GM18861 (cell line): ENCODE results near the gene NNMT.
"Not testable (repeated sequence)": the region's sequence is repeated elsewhere in the genome, so short reads cannot be mapped to it uniquely, and the experiment has no call there.

ENCODE experiments used
- ATAC-seq: cut with Tn5 transposase; IDR thresholded peaks from one replicate; pipeline ENCODE4 v1.9.1; 2021; ENCODE audit not compliant: unreplicated experiment

The NNMT gene

DNA sequence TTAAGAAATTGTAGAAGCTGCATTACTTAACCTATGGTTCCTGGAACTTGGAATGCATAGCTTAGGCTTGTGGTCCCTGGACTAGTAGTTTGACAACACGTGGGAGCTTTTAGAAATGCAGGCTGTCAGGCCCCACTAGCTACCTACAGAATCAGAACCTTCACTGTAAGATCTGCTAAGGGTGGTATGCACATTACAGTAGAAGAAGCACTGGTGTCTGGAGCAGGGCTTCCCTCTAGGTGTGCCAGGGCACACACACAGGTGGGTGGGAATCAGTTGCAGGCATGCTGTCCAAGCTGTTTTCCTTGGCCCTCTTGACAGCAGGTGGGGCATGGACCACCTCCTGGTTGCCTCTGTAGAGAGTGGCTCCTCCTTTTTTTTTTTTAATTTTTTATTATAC, 8.8 kb downstream of the NNMT start:
- no peak for ATAC-seq

DNA sequence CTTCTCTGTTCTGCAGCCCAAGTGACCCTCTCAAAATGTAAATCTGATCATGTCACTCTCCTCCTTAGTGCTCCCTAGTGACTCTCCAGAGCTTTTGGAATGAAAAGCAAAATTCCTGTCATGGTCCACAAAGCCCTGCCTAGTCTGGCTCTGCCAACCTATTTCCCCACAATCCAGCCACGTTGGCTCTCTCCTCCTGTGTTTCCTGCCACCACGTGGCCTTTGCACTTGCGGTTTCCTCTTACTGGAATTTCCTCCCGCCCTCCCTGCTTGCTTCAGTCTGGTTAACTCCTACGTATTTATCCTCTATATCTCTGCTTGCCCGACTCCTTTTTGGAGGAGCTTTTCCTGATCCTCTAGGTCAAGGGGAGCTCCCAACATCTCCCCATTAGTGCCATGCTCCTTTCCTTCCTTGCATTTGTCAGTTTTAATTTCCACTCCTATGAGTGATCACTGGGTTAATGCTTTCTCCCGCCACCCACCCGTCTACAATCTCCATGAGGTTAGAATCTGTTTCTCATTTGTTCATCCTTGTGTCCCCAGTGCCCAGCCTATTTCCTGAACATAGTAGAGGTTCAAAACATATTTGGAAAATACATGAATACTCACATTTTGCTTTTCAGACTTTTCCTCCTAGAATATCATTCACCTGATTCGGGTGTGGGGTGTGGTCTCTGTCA, 11.5 kb downstream of the NNMT start:
- ATAC-seq = no peak

DNA sequence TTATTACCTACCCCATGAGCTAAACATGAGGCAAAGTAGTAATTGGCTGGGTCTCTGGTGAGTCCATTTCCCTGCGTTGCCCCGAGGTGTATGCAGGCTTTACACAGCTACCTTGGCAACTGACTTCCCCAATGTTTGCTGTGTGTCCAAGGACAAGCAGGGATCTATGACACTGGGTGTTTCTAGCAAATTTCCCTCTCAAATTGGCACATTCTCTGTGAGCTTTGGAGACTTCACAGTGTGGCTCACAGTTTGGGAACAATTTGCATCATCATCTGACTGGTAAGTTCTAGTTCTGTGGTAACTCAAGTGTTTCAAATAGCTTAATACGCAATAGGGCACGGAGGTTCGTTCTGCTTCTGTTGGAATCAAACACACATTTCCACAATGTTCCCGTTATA, 12.5 kb downstream of the NNMT start:
- ATAC-seq = no peak

DNA sequence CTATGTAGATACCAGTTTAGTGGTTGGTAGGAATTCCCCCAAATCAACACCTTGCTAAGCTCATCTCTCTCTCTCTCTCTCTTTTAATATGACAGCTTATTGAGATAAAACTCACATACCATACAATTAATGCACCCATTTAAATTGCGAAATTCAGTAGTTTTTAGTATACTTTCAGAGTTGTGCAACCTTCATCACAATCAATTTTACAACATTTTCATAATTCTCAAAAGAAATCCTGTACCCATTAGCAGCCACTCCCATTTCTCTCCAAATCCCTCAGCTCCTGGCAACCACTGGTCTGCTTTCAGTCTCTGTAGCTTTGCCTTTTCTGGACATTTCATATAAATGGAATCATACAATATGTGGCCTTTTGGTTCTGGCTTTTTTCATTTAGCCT, 13.3 kb downstream of the NNMT start:
- no peak for ATAC-seq

DNA sequence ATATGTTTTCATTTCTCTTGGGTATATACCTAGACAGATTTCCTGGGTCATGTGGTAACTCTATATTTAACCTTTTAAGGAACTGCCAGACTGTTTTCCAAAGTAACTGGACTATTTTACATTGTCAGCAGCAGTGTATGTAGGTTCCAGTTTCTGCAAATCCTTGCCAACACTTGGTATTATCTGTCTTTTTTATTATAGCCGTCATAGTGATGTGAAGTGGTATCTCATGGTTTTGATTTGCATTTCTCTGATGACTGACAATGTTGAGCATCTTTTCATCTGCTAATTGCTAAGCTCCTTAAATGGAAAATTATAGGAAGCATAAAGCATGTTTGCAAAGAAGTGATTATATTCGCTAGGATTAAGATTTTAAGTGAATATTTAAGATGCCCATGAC, 13.9 kb downstream of the NNMT start:
- no peak for ATAC-seq

DNA sequence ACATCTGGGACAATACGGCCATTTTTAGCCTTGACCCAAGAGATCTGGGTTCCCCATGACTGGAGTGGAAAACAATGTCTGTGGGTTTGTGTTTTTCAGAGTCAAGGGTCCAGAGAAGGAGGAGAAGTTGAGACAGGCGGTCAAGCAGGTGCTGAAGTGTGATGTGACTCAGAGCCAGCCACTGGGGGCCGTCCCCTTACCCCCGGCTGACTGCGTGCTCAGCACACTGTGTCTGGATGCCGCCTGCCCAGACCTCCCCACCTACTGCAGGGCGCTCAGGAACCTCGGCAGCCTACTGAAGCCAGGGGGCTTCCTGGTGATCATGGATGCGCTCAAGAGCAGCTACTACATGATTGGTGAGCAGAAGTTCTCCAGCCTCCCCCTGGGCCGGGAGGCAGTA, 15.7 kb downstream of the NNMT start:
- ATAC-seq = no peak

DNA sequence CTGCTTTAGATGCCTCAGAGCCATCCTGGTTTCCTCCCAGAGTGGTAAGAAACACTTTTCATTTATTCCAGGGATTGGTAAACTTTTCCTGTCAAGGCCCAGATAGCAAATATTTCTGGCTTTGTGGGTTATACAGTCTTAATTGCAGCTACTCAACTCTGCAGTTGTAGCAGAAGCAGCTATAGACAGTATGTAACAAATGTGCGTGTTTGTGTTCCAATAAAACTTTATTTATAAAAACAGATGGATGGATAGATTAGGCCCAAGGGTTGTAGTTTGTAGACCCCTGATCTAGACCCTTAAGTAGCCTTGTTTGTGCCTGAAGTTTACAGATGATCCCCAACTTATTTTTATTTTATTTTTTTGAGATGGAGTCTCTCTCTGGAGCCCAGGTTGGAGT, 17.9 kb downstream of the NNMT start:
- ATAC-seq = no peak

DNA sequence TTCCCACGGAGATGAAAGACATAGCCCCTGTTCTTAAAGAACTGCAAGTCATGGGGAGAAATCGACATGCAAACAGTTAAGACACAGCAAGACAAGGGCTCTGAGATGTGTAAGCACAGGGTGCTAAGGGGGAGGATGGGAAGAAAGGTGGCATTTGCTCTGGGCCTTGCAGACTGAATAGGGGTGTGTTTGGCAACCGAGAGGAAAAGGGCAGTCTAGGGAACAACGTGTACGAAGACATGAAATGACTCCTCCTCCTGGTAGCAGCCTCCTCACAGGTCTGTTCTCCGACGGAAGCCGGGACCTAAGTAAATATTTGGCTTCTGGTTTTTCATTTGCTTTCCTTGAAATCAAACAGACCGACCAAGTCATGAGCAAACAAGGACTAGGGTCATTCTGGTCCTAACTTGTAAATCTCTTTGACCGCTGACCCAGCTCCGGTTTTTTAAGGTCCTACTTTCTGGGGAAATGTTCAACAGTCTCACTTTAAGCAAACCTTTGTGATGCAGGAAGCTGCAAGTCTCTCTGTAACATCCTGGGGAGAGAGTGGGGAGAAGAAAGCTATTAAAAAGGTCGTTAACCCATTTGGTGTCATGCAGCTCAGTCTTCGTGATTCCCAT, 19.7 kb downstream of the NNMT start:
- ATAC-seq = no peak

DNA sequence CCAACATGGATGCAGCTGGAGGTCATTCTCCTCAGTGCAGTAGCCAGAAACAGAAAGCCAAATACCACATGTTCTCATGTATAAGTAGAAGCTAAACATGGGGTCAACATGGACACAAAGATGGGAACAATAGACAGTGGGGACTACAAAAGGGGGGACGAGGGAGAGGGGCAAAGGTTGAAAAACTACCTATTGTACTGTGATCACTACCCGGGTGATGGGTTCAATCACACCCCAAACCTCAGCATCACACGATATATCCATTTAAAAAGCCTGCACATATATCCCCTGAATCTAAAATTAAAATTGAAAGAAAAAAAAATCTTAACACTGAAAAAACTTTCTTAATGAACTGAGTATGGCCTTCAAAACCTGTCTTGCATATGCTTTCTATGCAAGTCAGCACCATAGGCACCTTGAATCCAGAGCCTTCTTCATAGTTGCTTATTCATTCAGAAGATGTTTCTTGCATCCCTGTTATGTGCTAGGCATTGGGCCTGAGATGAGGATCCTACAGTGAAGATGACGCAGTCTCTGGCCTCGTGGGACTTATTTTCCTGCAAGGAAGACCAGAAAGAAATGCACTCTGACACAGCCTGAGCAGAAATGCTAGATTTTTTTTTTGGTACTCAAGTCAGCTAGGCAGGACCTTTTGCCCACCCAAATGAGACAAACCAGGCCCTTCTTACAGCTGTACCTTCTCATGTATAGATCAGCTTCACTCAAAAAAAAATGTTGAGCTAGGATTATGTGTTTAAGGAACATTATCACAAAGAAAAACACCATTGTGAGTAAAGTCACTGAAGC, 21.0 kb downstream of the NNMT start:
- ATAC-seq = no peak

DNA sequence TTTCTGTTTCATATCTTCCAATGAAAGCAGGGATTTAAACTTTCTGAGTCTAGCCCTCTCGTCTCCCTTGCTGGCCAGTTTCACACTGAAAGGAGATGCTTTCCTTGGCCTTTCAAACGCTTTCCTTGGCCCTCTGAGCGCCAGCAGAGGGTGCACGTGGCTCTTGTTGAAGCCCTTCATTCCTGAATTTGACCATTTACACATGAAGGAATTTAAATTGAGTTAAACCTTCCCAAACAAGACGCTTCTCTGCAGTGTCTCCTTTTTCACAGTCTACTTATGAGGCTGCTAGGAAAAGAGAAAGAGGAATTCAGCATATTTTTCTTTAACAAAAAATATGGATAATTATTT, 21.6 kb downstream of the NNMT start:
- ATAC-seq = no peak

DNA sequence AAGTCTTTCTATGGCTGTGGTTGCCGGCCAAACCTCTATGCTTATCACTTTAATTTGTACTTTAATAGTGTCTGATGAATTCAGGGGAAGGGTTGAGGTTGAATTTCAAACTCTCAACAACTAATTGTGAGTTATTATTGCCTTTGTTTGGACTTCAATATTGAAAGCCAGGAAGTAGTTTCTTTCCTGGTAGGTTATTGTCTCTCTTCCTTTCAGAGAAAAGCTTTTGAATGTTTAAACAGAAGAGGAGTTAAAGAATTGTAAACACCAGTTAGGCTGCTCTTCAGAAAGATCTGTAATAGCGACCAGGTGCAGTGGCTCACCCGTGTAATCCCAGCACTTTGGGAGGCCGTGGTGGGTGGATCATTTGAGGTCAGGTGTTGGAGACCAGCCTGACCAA, 22.2 kb downstream of the NNMT start:
- ATAC-seq = no peak

DNA sequence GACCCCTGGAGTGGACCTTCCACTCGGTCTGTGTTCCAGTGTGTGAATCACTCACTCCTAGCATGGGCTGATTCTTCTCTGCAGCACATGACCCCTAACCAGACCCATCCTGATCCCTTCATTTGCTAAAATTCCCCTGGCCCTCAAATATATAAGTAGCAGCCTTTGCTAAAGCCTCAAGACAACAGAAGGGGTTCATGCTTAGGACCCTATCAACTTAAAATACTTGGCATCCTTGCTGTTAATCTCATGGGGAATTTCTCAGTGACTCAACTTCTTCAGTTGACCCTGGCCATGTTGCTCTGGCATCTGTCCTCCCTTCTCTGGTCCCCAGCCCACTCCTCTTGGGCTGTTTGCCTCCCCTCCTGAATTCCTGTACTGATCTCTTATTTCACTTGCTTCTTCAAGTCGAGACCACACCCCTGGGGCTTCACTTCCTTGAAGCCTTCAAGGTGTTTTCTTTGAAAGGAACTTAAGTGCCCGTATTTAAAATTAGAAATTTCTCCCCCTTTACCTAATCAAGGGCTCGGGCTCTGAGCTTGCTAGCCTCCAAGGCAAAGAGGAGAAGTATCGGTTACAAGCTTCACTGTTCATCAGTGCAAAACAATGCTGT, 23.6 kb downstream of the NNMT start:
- ATAC-seq = no peak

DNA sequence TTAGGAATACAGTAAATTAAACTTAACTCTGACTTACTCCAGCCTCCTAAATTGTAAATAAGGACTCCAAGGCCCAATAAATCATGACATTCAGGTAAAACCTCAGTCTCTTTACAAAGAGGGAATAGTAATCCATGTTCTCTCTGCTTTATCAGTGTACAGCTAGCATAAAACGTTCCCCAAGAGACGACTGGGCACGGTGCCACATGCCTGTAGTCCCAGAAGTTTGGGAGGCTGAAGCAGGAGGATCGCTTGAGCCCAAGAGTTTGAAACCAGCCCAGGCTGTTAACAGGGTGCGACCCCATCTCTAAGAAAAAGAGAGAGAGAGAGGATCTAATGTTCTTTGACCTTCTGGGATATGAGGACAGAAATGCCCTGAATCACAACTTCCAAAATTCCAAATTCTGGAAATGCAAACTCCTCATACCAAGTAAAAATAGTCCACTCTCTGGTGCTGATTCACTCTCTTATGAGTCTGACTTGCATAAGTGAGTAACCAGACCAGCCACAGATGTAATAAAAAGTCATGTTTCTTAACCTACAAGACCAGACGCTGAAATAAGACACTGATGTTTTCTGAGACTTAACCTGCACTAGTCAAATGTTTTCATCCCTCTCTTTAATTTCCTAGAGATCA, 25.5 kb downstream of the NNMT start:
- no peak for ATAC-seq

DNA sequence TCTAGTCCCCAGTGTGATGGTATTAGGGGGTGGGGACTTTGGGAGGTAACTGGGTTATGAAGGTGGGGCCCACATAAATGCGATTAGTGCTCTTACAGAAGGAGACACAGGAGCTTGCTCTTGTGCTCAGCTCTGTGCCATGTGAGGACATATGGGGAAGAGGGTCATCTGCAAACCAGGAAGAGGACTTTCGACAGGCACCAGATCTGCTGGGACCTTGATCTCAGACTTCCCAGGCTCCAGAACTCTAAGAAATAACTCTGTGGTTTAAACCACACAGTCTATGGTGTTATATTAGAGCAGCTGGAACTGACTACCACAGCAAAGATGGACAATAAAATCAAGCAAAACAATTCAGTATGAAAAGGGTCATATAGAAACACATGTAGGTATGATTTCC, 26.7 kb downstream of the NNMT start:
- ATAC-seq = no peak

DNA sequence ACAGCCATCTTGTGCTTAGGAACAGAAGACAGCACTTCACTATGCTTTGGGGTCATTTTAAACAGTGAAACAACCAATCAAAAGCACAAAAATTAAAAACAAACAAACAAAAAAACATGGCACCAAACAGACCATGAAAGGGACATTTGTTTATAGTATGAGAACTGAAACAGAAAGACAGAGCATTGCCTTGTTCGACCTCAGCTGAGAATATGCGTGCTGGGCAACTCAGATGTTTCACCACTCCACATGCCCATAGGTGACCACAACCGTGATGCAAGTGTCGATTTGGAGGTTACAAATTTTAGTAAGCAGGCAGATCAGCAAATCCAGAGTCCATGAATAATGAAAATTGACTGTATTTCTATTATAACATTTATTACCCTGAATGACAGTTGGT, 30.0 kb downstream of the NNMT start:
- no peak for ATAC-seq

DNA sequence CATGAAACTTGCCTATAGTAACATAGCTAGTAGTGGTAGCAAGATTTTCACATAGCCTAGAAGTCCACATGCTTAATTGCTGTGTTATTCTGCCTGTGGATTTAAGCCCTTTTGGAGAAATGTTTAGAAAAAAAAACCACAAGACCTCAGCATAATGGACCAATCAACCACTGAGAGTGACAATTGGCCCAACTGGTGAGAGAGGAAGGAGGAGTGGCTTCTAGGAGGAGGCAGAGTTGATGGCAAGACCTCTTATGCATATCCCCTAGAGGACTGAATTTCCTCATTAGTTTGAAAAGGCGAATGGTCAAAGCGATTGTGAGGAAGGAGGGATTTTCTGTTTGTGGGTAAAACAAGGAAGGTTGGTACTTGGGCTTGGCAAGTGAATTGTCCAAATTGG, 30.6 kb downstream of the NNMT start:
- no peak for ATAC-seq

DNA sequence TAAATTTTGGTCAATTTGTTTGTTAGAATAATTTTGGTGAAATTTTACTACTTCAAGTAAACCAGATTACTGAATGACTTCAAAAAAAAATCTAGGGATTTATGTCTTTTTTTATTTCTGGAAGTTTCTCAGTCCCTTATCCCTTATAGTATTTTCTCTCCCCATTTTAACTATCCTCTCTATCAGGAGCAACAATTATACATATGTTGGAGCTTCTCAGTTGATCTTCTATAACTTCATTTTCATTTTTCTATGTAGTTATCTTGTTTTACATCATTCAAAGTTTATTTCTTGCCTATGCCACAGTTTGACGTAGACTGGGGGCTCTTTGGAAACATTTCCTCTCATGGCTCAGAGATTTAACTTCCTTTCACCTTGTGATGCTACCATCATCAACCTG, 34.2 kb downstream of the NNMT start:
- ATAC-seq = no peak

DNA sequence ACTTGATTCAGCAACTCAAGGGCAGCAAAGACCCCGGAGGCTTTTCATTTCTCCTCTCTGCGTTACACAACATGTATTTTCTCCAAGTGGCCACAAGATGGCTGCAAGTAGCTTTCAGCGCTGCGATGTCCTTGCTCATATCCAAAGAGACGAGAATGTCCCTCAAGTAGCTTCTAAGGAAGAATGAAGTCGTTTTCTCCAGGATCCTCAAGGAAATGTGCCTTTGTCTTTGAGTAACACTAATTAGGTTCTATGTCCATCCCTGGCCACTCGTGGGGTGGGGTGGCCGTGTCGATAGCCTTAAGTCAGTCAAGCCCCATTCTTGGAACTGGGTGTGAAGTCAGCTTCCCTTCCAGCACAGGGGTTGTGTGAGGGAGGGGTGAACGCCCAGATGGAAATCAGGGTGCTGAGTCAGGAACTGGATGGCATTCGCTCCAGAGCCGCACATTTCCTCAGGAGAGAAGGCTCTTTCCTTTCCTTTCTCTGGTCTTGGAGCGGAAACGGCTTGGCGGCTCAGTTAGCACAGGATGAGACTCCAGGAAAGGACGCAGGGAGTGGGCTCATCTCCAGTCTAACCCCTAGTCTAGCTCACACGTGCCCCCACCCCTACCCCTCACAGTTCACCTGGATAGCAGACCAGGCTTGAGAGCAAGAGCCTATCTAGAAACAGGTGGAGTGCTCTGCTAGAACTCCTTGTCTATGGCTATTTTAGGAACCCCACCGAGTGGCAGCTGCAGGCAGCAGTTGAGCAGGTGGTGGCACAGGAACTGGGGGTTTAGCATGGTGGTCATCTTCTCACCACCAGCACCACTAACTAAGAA, 44.3 kb downstream of the NNMT start:
- ATAC-seq = peak; percentile 54

DNA sequence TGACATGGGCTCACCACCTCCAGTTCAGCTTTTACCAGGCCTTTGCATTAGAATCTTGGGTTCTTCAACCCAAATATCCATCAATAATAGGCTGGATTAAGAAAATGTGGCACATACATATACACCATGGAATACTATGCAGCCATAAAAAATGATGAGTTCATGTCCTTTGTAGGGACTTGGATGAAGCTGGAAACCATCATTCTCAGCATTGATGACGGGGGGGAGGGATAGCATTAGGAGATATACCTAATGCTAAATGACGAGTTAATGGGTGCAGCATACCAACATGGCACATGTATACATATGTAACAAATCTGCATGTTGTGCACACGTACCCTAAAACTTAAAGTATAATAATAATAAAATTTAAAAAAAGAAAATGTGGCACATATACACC, 45.5 kb downstream of the NNMT start:
- ATAC-seq = not testable (repeated sequence)

DNA sequence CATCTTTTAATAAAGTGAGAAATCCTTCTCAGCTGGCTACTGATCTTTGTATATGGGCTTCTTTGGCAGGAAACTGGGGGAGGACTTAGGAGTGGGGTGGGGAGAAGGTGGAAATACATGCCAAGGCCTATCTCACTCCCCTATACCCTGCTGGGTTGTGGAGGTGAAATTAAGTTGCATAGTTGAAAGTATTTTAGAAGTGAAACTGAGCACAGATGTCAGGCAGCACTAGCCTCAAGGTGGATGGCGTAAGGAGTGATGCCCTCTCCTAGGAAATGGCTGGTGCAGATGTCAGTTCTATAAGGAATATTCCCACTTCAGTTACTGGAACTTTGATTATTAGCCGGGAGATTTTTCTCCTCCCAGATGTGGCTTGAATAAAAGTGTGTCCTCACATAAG, 46.3 kb downstream of the NNMT start:
- ATAC-seq = no peak

DNA sequence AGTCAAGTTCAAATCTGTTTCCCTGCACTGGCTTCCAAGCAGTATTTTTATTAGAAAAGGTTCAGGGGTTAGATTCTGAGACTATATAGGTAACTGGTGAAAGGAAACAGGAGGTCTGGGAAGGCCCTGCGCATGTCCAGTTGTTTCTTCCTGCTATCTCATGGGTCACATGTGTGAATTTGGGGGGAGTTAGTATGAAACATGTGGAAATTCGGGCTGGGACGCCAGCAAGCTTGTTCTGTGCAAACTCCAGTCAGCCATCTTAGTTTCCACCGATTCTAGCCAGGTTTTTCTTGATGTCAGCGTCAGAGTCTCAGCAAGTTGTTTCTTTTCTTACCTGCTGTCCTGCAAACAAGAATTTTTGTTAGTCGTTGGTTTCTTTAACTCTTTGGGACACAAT, 46.8 kb downstream of the NNMT start:
- no peak for ATAC-seq
